SK-N-MC (cell line): ENCODE results near the gene PCNT.

Source experiments
- DNase-seq: peaks from one replicate; pipeline ENCODE4 v3.0.0-alpha.2; 2011; ENCODE audit warnings: low read depth, low spot score
- H3K27ac ChIP-seq: fragments of 200-600 bp; sonication (generic); 2 replicates; pipeline ENCODE4 v1.5.1; 2016; ENCODE audit warnings: mixed run types
- H3K36me3 ChIP-seq: fragments of 200-600 bp; sonication (generic); 2 replicates; pipeline ENCODE4 v1.6.1; 2017; ENCODE audit warnings: antibody characterized with exemption, low read length, mixed read lengths; ENCODE audit not compliant: insufficient read depth
- H3K4me3 ChIP-seq: fragments of 200-600 bp; sonication (generic); 2 replicates; pipeline ENCODE4 v1.5.1; 2016
- H3K9ac ChIP-seq: fragments of 200-600 bp; sonication (generic); 2 replicates; pipeline ENCODE4 v1.8.0; 2017; ENCODE audit warnings: mixed run types, mixed read lengths; ENCODE audit not compliant: insufficient read length
- H3K9me3 ChIP-seq: fragments of 200-600 bp; sonication (generic); 2 replicates; pipeline ENCODE4 v1.6.1; 2017; ENCODE audit warnings: low read depth, mild to moderate bottlenecking, antibody characterized with exemption, low read length, moderate library complexity, mixed read lengths
- EZH2 ChIP-seq: fragments of 200-600 bp; sonication (generic); IDR thresholded peaks from one replicate; pipeline ENCODE4 v1.6.1; 2017; ENCODE audit warnings: antibody characterized with exemption
- FOXP2 ChIP-seq: optimal IDR thresholded peaks from 2 replicates; pipeline ENCODE3; 2011; ENCODE audit warnings: mild to moderate bottlenecking, moderate library complexity; ENCODE audit not compliant: insufficient read depth; ENCODE audit errors: extremely low read length, control extremely low read depth
- POLR2AphosphoS5 ChIP-seq: IDR thresholded peaks from 2 replicates; pipeline ENCODE4 v1.6.1; 2012; ENCODE audit warnings: mild to moderate bottlenecking, low read depth, low read length, borderline replicate concordance

PCNT gene

GRCh38 chr21:46411691-46412090 lies 87.7 kb downstream of the PCNT start:
- TF ChIP-seq EZH2, result no peak
- TF ChIP-seq POLR2AphosphoS5, result no peak
- no peak for TF ChIP-seq FOXP2
- no peaks in the 10 kb centered on the region for H3K9me3 ChIP-seq
- no peak for DNase-seq
- peaks cover 23% of the 10 kb centered on the region; the same call in 1 of the 2 replicates for H3K36me3 ChIP-seq
- no peak overlapping the region for H3K9ac ChIP-seq
- H3K4me3 ChIP-seq, result no peak overlapping the region
- no peak overlapping the region for H3K27ac ChIP-seq

- TF ChIP-seq FOXP2 (no peak), EZH2 (no peak), POLR2AphosphoS5 (no peak)
- H3K4me3 ChIP-seq, result no peak overlapping the region
- no peak overlapping the region for H3K27ac ChIP-seq
- no peaks in the 10 kb centered on the region for H3K9me3 ChIP-seq
- no peak for DNase-seq
- H3K9ac ChIP-seq, result no peak overlapping the region
- peaks cover 26% of the 10 kb centered on the region; the same call in 1 of the 2 replicates for H3K36me3 ChIP-seq
These were observed 88.8 kb downstream of the PCNT start for GRCh38 chr21:46412521-46413364.

- H3K27ac ChIP-seq, result no peak overlapping the region
- no peak for TF ChIP-seq POLR2AphosphoS5
- TF ChIP-seq EZH2, result no peak
- no peak for TF ChIP-seq FOXP2
- H3K9me3 ChIP-seq, result no peaks in the 10 kb centered on the region
- H3K36me3 ChIP-seq, result peaks cover 30% of the 10 kb centered on the region
- H3K9ac ChIP-seq, result no peak overlapping the region
- no peak overlapping the region for H3K4me3 ChIP-seq
- DNase-seq, result no peak
These were observed 89.4 kb downstream of the PCNT start for GRCh38 chr21:46413365-46413696.

- no peak for DNase-seq
These were observed 91.0 kb downstream of the PCNT start for GRCh38 chr21:46414965-46415275.

GRCh38 chr21:46416551-46416950 lies 92.6 kb downstream of the PCNT start:
- DNase-seq, result no peak
- TF ChIP-seq POLR2AphosphoS5, result no peak
- TF ChIP-seq FOXP2, result no peak
- TF ChIP-seq EZH2, result no peak
- Histone ChIP-seq H3K27ac (no peak overlapping the region), H3K9ac (no peak overlapping the region), H3K36me3 (peaks cover 38% of the 10 kb centered on the region), H3K9me3 (no peaks in the 10 kb centered on the region), H3K4me3 (no peak overlapping the region)

More at GRCh38 chr21:46414965-46415275, 91.0 kb downstream of the PCNT start:
- peaks cover 33% of the 10 kb centered on the region for H3K36me3 ChIP-seq
- TF ChIP-seq FOXP2, result no peak
- H3K4me3 ChIP-seq, result no peak overlapping the region
- H3K27ac ChIP-seq, result no peak overlapping the region
- no peak overlapping the region for H3K9ac ChIP-seq
- no peaks in the 10 kb centered on the region for H3K9me3 ChIP-seq

- Histone ChIP-seq H3K27ac (no peak overlapping the region), H3K36me3 (peaks cover 43% of the 10 kb centered on the region)
These were observed 94.5 kb downstream of the PCNT start for GRCh38 chr21:46418265-46418946.

GRCh38 chr21:46420241-46421190 lies 96.6 kb downstream of the PCNT start:
- Histone ChIP-seq H3K36me3 (peaks cover 43% of the 10 kb centered on the region), H3K9me3 (no peaks in the 10 kb centered on the region), H3K9ac (no peak overlapping the region)

More at GRCh38 chr21:46418265-46418946, 94.5 kb downstream of the PCNT start:
- H3K4me3 ChIP-seq, result no peak overlapping the region
- no peak for DNase-seq
- no peak overlapping the region for H3K9ac ChIP-seq
- no peaks in the 10 kb centered on the region for H3K9me3 ChIP-seq
- TF ChIP-seq POLR2AphosphoS5 (no peak), EZH2 (no peak), FOXP2 (no peak)

GRCh38 chr21:46421191-46421750 lies 97.3 kb downstream of the PCNT start:
- Histone ChIP-seq H3K9me3 (no peaks in the 10 kb centered on the region), H3K27ac (no peak overlapping the region), H3K36me3 (peaks cover 38% of the 10 kb centered on the region), H3K9ac (no peak overlapping the region), H3K4me3 (no peak overlapping the region)
- TF ChIP-seq EZH2, result no peak
- no peak for TF ChIP-seq FOXP2
- no peak for TF ChIP-seq POLR2AphosphoS5
- no peak for DNase-seq

More at GRCh38 chr21:46420241-46421190, 96.6 kb downstream of the PCNT start:
- no peak overlapping the region for H3K4me3 ChIP-seq
- no peak for DNase-seq
- H3K27ac ChIP-seq, result no peak overlapping the region
- TF ChIP-seq POLR2AphosphoS5 (no peak), EZH2 (no peak), FOXP2 (no peak)
